Measurements from ENCODE around the gene GHITM. TPM values are rescaled to one million over a fixed set of nuclear protein-coding genes. Genes with fewer than 3 reads are reported as not detected.

Gene GHITM
- total and polyA plus RNA-seq, 2 of the 13 experiments (the other 11 are each of a cell fraction or from before 2014, with no cell fraction given) = 163 to 212 TPM

DNA sequence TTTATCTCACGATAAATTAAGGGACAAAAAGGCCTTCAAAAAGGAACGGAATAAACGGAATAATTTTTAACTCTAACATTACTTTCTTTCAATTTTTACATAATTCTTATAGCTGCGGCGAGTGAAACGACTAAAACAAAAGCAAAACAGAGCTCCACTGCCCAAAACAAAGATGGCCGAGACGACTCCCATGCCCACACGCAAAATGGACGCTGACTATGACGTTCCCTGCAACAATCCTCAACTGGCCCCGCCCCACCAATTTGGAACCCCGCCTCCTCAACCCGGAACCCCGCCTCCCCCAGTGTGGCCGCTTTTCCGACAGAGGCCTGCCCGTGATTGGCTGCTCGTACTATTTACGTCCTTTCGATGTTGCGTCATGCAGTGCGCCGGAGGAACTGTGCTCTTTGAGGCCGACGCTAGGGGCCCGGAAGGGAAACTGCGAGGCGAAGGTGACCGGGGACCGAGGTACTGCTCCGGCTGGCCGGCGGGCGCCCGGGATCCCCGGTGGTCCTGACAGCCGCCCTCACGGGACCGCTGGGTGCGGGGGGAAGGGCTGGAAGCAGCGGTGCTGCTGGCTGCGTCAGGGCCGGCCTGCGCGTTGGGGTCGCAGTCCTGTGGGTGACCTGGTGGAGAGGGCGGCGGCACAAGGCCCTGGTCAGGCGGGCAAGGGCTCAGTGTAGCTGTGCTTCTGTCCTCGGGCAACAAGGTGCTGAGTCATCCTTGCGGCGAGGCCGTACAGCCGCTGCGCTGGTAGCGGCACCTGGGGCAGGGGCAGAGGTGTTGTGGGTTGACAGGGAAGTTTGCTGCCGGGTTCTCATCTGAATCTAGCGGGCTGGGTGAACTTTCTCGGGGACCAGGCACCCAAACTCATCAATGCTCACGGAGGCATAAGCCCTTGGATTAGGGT lies at the start of gene GHITM (continued):
- TF ChIP-seq ZUFSP (CRISPR knock-in tag; IDR thresholded peaks at IDR 0.05; ENCODE audit: borderline replicate concordance) = no peak
- no peak for TF ChIP-seq ATAD3A (CRISPR knock-in tag; IDR thresholded peaks at IDR 0.05)
- no peak for TF ChIP-seq ZNF136 (CRISPR knock-in tag; IDR thresholded peaks at IDR 0.05; ENCODE audit: low read depth)
- peak; percentile 76; the same call in 1 of the 2 replicates for TF ChIP-seq BRCA1 (CRISPR knock-in tag; IDR thresholded peaks at IDR 0.05)
- no peak for TF ChIP-seq ZNF75D (CRISPR knock-in tag; IDR thresholded peaks at IDR 0.05; ENCODE audit: borderline replicate concordance)
- peak; percentile 89 for TF ChIP-seq TARDBP (CRISPR knock-in tag; IDR thresholded peaks at IDR 0.05)
- no peak for TF ChIP-seq ZNF180 (CRISPR knock-in tag; IDR thresholded peaks at IDR 0.05; ENCODE audit: borderline replicate concordance, low read depth)
- no peak for TF ChIP-seq RFX1 (IDR thresholded peaks at IDR 0.05)
- TF ChIP-seq JDP2 (CRISPR knock-in tag; IDR thresholded peaks at IDR 0.05; ENCODE audit: borderline replicate concordance) = peak; percentile 24; the same call in 1 of the 2 replicates
- TF ChIP-seq, protein P1, sequence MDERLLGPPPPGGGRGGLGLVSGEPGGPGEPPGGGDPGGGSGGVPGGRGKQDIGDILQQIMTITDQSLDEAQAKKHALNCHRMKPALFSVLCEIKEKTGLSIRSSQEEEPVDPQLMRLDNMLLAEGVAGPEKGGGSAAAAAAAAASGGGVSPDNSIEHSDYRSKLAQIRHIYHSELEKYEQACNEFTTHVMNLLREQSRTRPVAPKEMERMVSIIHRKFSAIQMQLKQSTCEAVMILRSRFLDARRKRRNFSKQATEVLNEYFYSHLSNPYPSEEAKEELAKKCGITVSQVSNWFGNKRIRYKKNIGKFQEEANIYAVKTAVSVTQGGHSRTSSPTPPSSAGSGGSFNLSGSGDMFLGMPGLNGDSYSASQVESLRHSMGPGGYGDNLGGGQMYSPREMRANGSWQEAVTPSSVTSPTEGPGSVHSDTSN (CRISPR knock-in tag; IDR thresholded peaks at IDR 0.05) = no peak
- peak; percentile 95 for TF ChIP-seq ZHX1 (CRISPR knock-in tag; IDR thresholded peaks at IDR 0.05; ENCODE audit: low read depth)
- no peak for TF ChIP-seq ZNF329 (CRISPR knock-in tag; IDR thresholded peaks at IDR 0.05; ENCODE audit: low read depth)
- peak; percentile 95 for TF ChIP-seq HDAC1 (CRISPR knock-in tag; IDR thresholded peaks at IDR 0.05)
- TF ChIP-seq SPEN (CRISPR knock-in tag; IDR thresholded peaks at IDR 0.05; ENCODE audit: low read depth) = peak; percentile 94
- no peak for TF ChIP-seq HNF4G (IDR thresholded peaks at IDR 0.05; ENCODE audit: borderline replicate concordance, low read depth, low read length)
- TF ChIP-seq HNF4G (CRISPR knock-in tag; IDR thresholded peaks at IDR 0.05; ENCODE audit: borderline replicate concordance, low read depth) = peak; percentile 63; the same call in 1 of the 2 replicates
- no peak for TF ChIP-seq RAD51 (IDR thresholded peaks at IDR 0.05; ENCODE audit: borderline replicate concordance)
- no peak; the same call in 1 of the 2 replicates for TF ChIP-seq ZNF451 (CRISPR knock-in tag; IDR thresholded peaks at IDR 0.05)
- TF ChIP-seq ATF7-NPFF (CRISPR knock-in tag; IDR thresholded peaks at IDR 0.05; ENCODE audit: low read depth) = peak; percentile 68; the same call in 1 of the 2 replicates
- no peak for TF ChIP-seq TFAP4 (IDR thresholded peaks at IDR 0.05; ENCODE audit: borderline replicate concordance, low read depth)

All from HepG2 (cell line).